ENCODE measurements around the gene KIAA0040.

GRCh38 chr1:175206687-175207086 is 14.1 kb upstream of the KIAA0040 start:
- TF ChIP-seq POLR2AphosphoS5 (IDR thresholded peaks at IDR 0.05; ENCODE audit: low read depth, low read length): no peak
- TF ChIP-seq CTCF (IDR thresholded peaks at IDR 0.05 in 2 of 3, conservative IDR thresholded peaks at IDR 0.05 in 1 of 3; ENCODE audit: borderline replicate concordance in 1 of 3, insufficient read depth in 1 of 3, low read depth in 2 of 3, low read length in 2 of 3): no peak
- no peak for TF ChIP-seq ZNF274 (IDR thresholded peaks at IDR 0.05; ENCODE audit: low read depth, low read length)
- TF ChIP-seq SRF (IDR thresholded peaks at IDR 0.05; ENCODE audit: low read depth): no peak
- TF ChIP-seq ATF3 (IDR thresholded peaks at IDR 0.05): no peak
- TF ChIP-seq EZH2 (IDR thresholded peaks at IDR 0.05): no peak
- TF ChIP-seq JUND (IDR thresholded peaks at IDR 0.05): no peak
- no peak for TF ChIP-seq POLR2A (IDR thresholded peaks at IDR 0.05; ENCODE audit: borderline replicate concordance, extremely low read depth, insufficient read depth, insufficient read length)
- no peak for TF ChIP-seq SIN3A (IDR thresholded peaks at IDR 0.05; ENCODE audit: low read depth)

Measured in HCT116 (cell line).